ENCODE results near the gene ARHGAP29.
"Not testable (repeated sequence)": the region's sequence is repeated elsewhere in the genome, so short reads cannot be mapped to it uniquely, and the experiment has no call there.

The ARHGAP29 gene

GRCh38 chr1:94231746-94232145 is 5.6 kb downstream of the ARHGAP29 start:
- FAIRE-seq: no peak

GRCh38 chr1:94230920-94231319 is 6.5 kb downstream of the ARHGAP29 start:
- no peak for FAIRE-seq

- no peak for FAIRE-seq
These were observed 8.6 kb downstream of the ARHGAP29 start for GRCh38 chr1:94228640-94229375.

GRCh38 chr1:94227624-94228023 is 9.8 kb downstream of the ARHGAP29 start:
- no peak for FAIRE-seq

GRCh38 chr1:94225845-94226244 is 11.5 kb downstream of the ARHGAP29 start:
- no peak for FAIRE-seq

GRCh38 chr1:94218332-94218731 is 19.1 kb downstream of the ARHGAP29 start:
- no peak for FAIRE-seq

GRCh38 chr1:94215955-94216354 is 21.4 kb downstream of the ARHGAP29 start:
- no peak for FAIRE-seq

GRCh38 chr1:94209982-94210381 is 27.4 kb downstream of the ARHGAP29 start:
- no peak for FAIRE-seq

- FAIRE-seq: no peak
These were observed 28.0 kb downstream of the ARHGAP29 start for GRCh38 chr1:94209425-94209824.

- no peak for FAIRE-seq
These were observed 29.7 kb downstream of the ARHGAP29 start for GRCh38 chr1:94207695-94208094.

GRCh38 chr1:94205639-94206038 is 31.7 kb downstream of the ARHGAP29 start:
- FAIRE-seq: no peak

GRCh38 chr1:94202241-94202640 is 35.1 kb downstream of the ARHGAP29 start:
- no peak for FAIRE-seq

GRCh38 chr1:94199398-94199797 is 38.0 kb downstream of the ARHGAP29 start:
- FAIRE-seq: no peak

GRCh38 chr1:94194079-94194865 is 43.1 kb downstream of the ARHGAP29 start:
- no peak for FAIRE-seq

GRCh38 chr1:94193128-94193527 is 44.3 kb downstream of the ARHGAP29 start:
- FAIRE-seq: no peak

GRCh38 chr1:94191216-94191615 is 46.2 kb downstream of the ARHGAP29 start:
- FAIRE-seq: no peak

- FAIRE-seq: no peak
These were observed 50.4 kb downstream of the ARHGAP29 start for GRCh38 chr1:94186946-94187345.

GRCh38 chr1:94183197-94183815 is 54.1 kb downstream of the ARHGAP29 start:
- no peak for FAIRE-seq

GRCh38 chr1:94182191-94182590 is 55.2 kb downstream of the ARHGAP29 start:
- FAIRE-seq: no peak

GRCh38 chr1:94180650-94181049 is 56.7 kb downstream of the ARHGAP29 start:
- FAIRE-seq: no peak

GRCh38 chr1:94178901-94179300 is 58.5 kb downstream of the ARHGAP29 start:
- no peak for FAIRE-seq

- FAIRE-seq: no peak
These were observed 68.3 kb downstream of the ARHGAP29 start for GRCh38 chr1:94169126-94169525.

- no peak for FAIRE-seq
These were observed 71.5 kb downstream of the ARHGAP29 start for GRCh38 chr1:94165843-94166242.

- FAIRE-seq: not testable (repeated sequence)
These were observed 72.5 kb downstream of the ARHGAP29 start for GRCh38 chr1:94164885-94165284.

Data from colon (tissue), 2 donors.